HT1080 (cell line): ENCODE measurements around the gene CADPS2. TPM values are rescaled to one million over a fixed set of nuclear protein-coding genes. Genes with fewer than 3 reads are reported as not detected.
A peak's percentile ranks its signal among the peaks of the same experiment; 100 is the strongest.

Source experiments
- DNase-seq: peaks from one replicate; pipeline ENCODE4 v3.0.0-alpha.2; 2015; ENCODE audit warnings: low read depth
- total RNA-seq: library from RNA; depleted of rRNA; stranded (reverse); fragments of >200 nt; shearing (Covaris generic); gene quantifications from 2 replicates; pipeline ENCODE4 v1.2.3, GENCODE V29; 2014

CADPS2 gene
- total RNA-seq, 1 experiment from 2014 or later: 13.0 TPM

DNA sequence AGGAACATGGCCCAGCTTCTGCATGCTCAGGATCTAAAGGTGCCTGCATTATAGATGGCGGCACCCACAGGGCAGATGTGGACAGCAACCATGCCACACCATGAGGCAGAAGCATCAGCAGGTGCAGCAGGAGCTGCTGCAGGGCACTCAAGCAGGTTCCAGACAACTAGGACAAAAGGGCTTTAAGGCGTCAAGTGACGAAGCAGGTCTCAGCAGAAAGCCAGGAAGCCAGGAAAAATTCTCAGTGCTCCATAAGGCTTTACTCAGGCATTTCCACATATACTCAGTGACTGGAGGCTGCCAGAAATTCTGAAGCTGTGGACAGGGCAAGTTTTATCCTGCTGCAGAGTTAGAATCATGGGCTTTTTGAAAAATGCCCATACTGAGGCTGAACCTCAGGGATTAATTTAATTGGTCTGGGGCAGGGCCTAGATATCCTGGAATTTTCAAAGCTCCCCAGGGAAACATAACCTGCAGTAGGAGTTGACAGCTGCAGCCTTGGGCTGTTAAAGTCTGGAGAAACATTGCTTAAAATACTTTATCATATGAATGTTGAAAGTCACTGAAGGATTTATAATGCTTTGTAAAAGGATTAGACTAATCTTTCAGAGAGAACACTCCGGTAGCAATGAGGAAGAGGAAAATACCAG, 115.4 kb downstream of the CADPS2 start:
- no peak for DNase-seq

- no peak for DNase-seq
Measured at GRCh38 chr7:122768827-122769226, 117.4 kb downstream of the CADPS2 start.

GRCh38 chr7:122767339-122767738, 118.9 kb downstream of the CADPS2 start:
- DNase-seq: no peak

- DNase-seq: no peak
Measured at GRCh38 chr7:122766593-122766992, 119.7 kb downstream of the CADPS2 start.

DNA sequence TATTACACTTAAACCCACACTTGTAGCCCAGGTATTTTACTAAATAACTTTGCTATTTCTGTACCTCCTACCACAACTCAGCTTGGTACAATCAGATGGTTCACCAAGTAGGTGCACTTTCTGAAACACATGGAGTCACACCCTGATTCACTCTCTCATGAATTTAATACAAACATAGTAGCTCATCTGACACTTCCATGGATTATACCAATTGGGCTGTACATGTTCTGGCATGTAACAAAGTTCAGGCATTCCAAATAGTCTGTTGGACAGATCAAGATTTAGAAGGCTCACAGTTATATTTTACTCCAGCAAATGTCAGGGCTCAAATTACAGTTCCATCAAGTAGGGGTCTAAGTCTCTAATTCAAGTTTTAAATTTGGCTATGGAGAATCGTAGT, 121.4 kb downstream of the CADPS2 start:
- no peak for DNase-seq

- no peak for DNase-seq
Measured at GRCh38 chr7:122764020-122764419, 122.2 kb downstream of the CADPS2 start.

- DNase-seq: no peak
Measured at GRCh38 chr7:122762071-122762470, 124.2 kb downstream of the CADPS2 start.

DNA sequence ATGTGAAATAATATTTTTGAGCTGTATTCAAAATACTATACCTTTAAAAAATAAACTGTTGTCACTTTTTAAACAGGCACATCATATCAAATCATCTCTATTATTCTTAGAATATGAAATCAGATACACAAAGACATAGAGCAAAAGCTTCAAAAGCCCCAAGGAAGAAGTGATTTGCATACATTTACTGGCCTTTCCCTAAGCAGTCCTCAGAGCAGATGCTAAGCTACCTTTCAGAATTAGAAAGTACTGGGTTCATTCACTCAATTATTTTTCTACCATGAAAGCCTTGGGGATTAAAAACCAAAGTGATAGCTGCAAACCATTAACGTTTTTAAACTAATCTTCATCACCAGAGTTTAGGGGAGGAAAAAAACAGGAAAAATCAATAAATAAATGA, 127.8 kb downstream of the CADPS2 start:
- DNase-seq: no peak

DNA sequence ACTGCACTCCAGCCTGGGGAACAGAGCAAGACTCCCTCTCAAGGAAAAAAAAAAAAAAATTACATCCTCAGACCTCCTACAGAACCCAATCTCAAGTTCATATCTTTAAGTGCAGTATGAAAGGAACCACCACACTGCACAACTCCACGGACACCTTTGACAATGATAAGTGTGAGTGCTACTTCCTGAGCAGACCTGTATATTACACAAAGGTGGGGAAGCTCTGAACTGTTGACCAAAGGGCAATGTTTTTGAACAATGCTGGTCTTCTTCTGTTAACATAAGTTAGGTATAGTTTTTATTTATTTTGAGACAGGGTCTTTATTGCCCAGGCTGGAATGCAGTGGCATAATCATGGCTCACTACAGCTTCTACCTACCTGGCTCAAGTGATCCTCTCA, 129.4 kb downstream of the CADPS2 start:
- no peak for DNase-seq

DNA sequence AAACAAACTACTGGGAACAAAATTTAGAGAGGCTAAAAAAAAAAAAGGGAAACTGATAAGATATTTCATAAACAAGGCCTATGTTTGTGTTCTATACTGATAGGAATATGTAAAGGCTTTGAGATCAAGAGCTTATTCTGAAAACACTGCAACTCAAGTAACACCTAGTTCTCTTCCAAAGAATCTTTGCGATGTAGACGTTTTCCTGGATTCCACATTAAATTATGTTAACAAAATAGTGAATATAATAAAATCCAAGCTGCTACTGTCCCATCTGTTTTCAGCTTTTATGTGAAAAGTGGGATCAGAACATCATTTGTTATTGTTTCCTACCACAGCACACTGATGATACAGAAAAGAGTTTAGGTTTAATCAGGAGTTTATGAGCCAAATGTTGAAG, 130.6 kb downstream of the CADPS2 start:
- no peak for DNase-seq

GRCh38 chr7:122752583-122752982, 133.7 kb downstream of the CADPS2 start:
- DNase-seq: no peak

- no peak for DNase-seq
Measured at GRCh38 chr7:122750389-122750788, 135.9 kb downstream of the CADPS2 start.

DNA sequence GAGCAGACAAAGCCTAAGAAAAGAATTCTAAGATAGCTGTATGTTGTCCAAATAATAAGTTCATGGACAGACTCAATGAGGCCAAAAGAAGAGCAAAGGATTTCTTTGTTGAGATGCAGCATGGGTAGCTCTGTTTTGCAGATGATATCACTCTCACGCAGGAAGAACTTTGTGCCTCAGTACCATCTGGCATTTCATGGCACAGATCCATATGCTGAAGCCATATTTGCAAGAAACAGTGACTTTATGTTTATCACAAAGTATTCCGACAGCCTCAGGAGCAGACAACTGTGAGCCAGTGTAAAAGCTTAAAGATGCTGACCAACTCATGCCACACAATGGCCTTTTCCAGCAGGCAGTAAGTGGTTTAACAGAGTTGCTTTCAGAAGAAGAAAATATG, 138.1 kb downstream of the CADPS2 start:
- DNase-seq: no peak

DNA sequence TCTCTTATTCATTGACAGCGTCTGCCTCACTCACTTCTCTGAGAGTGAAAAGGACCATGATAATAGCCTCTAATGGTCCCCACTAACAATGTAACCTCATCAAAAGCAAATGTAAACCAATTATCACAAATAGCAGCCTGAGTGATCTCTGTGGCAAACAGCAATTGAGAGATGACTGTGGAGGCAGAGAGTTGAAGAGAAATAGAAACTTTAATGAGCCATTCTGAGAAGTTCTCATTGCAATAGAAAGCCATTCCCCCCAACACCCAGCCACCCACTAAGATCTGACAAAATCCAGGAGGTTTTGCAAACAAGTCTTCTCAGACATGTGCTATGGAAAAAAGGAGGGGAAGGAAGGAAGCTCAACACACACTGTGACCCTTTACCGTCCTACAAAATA, 139.3 kb downstream of the CADPS2 start:
- no peak for DNase-seq

- DNase-seq: no peak
Measured at GRCh38 chr7:122743211-122743610, 143.0 kb downstream of the CADPS2 start.

DNA sequence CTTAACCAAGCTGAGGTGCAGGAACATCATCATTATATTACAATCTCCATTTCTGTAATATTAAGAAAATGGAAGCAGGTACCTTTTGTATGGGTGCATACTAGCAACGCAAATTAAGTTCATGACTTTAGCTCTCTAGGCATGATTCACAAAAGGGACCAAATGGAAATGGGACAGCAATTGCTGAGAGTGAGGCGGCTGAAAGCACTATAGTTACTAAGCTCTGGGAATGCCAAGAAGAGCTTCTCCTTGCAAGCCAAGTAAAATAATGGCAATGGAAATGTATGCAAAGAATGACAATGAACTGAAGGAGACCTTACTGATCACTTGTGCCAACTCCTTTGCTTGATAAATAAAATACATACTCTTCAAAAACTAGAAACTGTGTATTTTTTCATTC, 147.3 kb downstream of the CADPS2 start:
- no peak for DNase-seq

DNA sequence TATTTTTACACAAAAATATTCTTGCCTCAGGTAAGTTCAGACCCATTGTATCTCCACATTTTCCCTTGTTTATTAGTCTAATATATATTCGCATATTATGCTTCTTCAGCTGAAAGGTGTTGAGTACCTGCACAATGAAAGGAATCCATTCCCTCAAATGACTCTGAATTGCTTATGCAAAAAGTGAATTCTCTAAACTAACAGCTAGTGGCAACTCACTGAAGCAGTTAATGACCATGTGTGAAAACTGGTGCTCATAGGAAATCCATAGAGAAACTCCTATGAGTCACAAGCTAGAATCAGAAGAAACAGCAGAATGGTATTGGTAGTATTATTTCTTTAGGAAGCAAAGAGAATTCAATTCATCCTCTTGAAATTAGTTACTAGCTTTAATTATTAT, 150.1 kb downstream of the CADPS2 start:
- no peak for DNase-seq

- DNase-seq: no peak
Measured at GRCh38 chr7:122727759-122728158, 158.5 kb downstream of the CADPS2 start.

GRCh38 chr7:122727354-122727753, 158.9 kb downstream of the CADPS2 start:
- no peak for DNase-seq

DNA sequence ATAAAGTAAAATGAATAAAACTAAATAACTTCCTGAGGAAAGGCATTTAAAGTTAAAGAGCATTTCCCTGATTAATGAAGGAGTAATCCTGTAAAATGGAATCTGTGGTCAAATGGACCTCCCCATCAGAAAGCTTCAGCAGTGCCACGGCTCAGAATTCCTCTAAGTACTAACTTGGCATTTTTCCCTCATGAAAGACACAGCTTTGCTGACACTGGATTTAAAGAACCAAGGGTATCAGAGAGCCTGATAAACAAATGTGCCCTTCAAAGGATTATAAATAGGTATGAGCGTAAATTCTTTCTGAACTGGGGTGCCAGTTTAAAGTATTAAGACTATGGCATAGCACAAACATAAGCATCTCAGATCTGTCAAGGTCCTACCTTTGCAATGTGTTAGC, 159.4 kb downstream of the CADPS2 start:
- no peak for DNase-seq

DNA sequence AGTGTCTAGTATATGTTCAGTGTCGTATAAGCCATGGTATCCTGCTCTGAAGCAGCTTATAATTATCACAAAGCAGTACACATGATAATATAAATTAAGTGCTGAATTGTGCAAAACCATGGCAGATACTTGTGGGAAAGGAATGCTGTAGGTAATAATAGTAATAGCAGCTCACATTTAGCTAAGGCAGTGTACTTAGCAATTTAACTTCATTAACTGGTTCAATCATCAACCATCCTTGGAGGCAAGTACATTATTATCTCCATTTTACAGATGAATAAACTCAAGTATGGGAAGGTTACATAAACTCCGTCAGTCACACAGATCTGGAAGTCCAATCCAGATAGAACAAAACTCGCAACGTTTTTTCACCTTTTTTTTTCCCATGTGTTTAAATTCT, 161.9 kb downstream of the CADPS2 start:
- no peak for DNase-seq

GRCh38 chr7:122719010-122719578, 167.2 kb downstream of the CADPS2 start:
- peak; percentile 6 for DNase-seq

- no peak for DNase-seq
Measured at GRCh38 chr7:122717356-122718089, 168.7 kb downstream of the CADPS2 start.
